Effector memory CD4-positive, alpha-beta T cell (primary cell): ENCODE data around the gene LRRC52.
"Not testable (repeated sequence)": the region's sequence is repeated elsewhere in the genome, so short reads cannot be mapped to it uniquely, and the experiment has no call there.

Experiments
- DNase-seq, 3 donors: peaks; one replicate each; pipeline ENCODE4 v3.0.0-alpha.2; 2020
- H3K27ac ChIP-seq: 2 replicates; pipeline ENCODE4 v1.7.0; 2013; ENCODE audit warnings: mild to moderate bottlenecking, low read length, moderate library complexity; ENCODE audit not compliant: insufficient read depth, poor library complexity, severe bottlenecking
- H3K27me3 ChIP-seq: replicated peaks from 2 replicates; pipeline ENCODE4 v1.7.0; 2013; ENCODE audit warnings: mild to moderate bottlenecking, low read length; ENCODE audit not compliant: insufficient read depth, control insufficient read depth, poor library complexity, severe bottlenecking
- H3K36me3 ChIP-seq: 2 replicates; pipeline ENCODE4 v1.7.0; 2013; ENCODE audit warnings: mild to moderate bottlenecking, low read length, moderate library complexity; ENCODE audit not compliant: control insufficient read depth, insufficient read depth
- H3K4me1 ChIP-seq: 2 replicates; pipeline ENCODE4 v1.7.0; 2013; ENCODE audit warnings: low read length, mild to moderate bottlenecking; ENCODE audit not compliant: control insufficient read depth, insufficient read depth, poor library complexity, severe bottlenecking
- H3K4me3 ChIP-seq: 2 replicates; pipeline ENCODE4 v1.7.0; 2013; ENCODE audit warnings: low read length, low read depth, mild to moderate bottlenecking; ENCODE audit not compliant: insufficient read depth, poor library complexity, severe bottlenecking
- H3K9me3 ChIP-seq: 2 replicates; pipeline ENCODE4 v1.7.0; 2013; ENCODE audit warnings: mild to moderate bottlenecking, low read length, moderate library complexity; ENCODE audit not compliant: control insufficient read depth

The LRRC52 gene

GRCh38 chr1:165603810-165604209, 60.0 kb downstream of the LRRC52 start:
- DNase-seq = no peak
- Histone ChIP-seq H3K9me3 (no peaks in the 10 kb centered on the region), H3K27ac (no peak overlapping the region), H3K4me1 (peaks cover 2% of the 10 kb centered on the region), H3K4me3 (no peak overlapping the region), H3K27me3 (no peaks in the 10 kb centered on the region), H3K36me3 (no peaks in the 10 kb centered on the region)

DNA sequence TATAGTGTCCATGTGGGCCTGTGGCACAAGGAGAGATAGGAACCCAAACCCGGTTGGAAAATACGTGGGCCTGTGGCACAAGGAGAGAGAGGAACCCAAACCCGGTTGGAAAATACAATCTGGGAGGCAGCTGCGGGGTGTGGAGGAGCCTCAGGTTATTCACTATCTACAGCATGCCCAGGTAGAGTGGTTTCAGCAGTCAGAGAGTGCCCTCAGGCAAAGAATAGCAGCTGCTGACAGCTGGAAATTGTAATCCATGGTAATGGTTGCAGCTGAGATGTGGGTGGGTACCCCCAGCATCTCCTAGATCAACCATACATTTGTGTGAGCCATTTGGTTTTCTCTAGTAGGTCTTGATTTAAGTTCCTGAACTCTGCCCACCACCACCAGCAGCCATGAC, 61.4 kb downstream of the LRRC52 start:
- H3K27me3 ChIP-seq = no peaks in the 10 kb centered on the region
- H3K4me1 ChIP-seq = peaks cover 2% of the 10 kb centered on the region
- no peak overlapping the region for H3K4me3 ChIP-seq
- no peak overlapping the region for H3K27ac ChIP-seq
- no peaks in the 10 kb centered on the region for H3K36me3 ChIP-seq
- H3K9me3 ChIP-seq = no peaks in the 10 kb centered on the region
- DNase-seq = no peak

DNA sequence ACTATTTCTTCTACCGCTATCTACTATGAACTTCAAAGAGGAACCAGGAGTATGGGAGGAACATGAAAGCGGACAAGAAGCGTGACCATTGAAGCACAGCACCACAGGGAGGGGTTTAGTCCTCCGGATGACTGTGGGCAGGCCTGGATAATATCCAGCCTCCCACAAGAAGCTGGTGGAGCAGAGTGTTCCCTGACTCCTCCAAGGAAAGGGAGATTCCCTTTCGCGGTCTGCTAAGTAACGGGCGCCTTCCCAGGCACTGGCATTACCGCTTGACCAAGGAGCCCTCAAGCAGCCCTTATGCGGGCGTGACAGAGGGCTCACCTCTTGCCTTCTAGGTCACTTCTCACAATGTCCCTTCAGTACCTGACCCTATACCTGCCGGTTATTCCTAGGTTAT, 62.9 kb downstream of the LRRC52 start:
- H3K4me1 ChIP-seq, H3K27me3 ChIP-seq, H3K36me3 ChIP-seq, H3K27ac ChIP-seq, DNase-seq, H3K9me3 ChIP-seq, H3K4me3 ChIP-seq: not testable (repeated sequence)

DNA sequence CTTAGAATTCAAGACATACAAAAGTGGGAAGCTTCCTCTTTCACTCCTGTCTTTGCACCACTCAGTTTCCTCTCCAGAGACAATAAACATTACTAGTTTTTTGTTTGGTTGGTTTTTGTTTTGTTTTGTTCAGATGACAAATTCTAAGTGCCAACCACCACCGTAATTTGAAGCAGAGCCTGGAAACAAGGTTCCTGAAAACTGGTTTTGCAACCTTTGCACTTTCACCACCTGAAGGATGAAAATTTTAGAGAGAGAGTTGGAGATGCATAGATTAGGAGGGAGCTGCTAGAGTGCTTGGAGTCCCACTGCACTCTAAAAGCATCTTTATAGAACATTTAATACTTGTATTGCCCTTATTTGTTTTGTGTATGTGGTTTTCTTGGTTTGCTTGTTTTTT, 67.1 kb downstream of the LRRC52 start:
- DNase-seq = no peak
- Histone ChIP-seq H3K36me3 (no peaks in the 10 kb centered on the region), H3K27me3 (no peaks in the 10 kb centered on the region), H3K4me3 (no peak overlapping the region), H3K9me3 (no peaks in the 10 kb centered on the region), H3K27ac (no peak overlapping the region), H3K4me1 (no peaks in the 10 kb centered on the region)

DNA sequence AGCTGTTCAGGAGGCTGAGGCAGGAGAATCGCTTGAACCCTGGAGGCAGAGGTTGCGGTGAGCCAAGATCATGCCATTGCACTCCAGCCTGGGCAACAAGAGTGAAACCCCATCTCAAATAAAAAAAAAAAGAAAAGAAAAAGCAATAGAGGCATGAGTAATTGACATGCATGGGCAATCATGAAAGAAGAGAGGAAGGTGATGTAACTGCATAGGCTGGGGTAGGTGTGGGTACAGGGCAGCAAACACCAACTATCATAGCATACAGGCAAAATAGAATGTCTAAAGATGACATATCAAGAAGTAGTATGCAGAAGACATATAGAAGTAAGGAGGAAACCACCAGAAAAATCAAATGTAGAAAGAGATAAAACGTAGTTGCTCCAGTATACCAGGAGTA, 68.3 kb downstream of the LRRC52 start:
- Histone ChIP-seq H3K9me3 (no peaks in the 10 kb centered on the region), H3K4me1 (no peaks in the 10 kb centered on the region), H3K27ac (no peak overlapping the region), H3K36me3 (no peaks in the 10 kb centered on the region), H3K27me3 (no peaks in the 10 kb centered on the region), H3K4me3 (no peak overlapping the region)
- no peak for DNase-seq
